Nephron (organoid): ENCODE results near the gene TOLLIP.

Experiments
- H3K27ac Mint-ChIP-seq, 3 experiments: 2 replicates each; pipeline ENCODE4 v1.8.0; 2020; ENCODE audit warnings: mixed read lengths in 3 of 3, mild to moderate bottlenecking in 2 of 3, moderate library complexity in 1 of 3
- H3K27me3 Mint-ChIP-seq: 2 replicates; pipeline ENCODE4 v1.8.0; 2021; ENCODE audit warnings: low read depth, mild to moderate bottlenecking, moderate library complexity, mixed read lengths
- H3K36me3 Mint-ChIP-seq: 2 replicates; pipeline ENCODE4 v1.8.0; 2020; ENCODE audit warnings: low read depth, mixed read lengths
- H3K4me1 Mint-ChIP-seq: 2 replicates; pipeline ENCODE4 v1.8.0; 2020; ENCODE audit warnings: mixed read lengths
- H3K4me3 Mint-ChIP-seq, 3 experiments: 2 replicates each; pipeline ENCODE4 v1.8.0; 2020; ENCODE audit warnings: mild to moderate bottlenecking in 3 of 3, mixed read lengths in 3 of 3, moderate library complexity in 2 of 3
- H3K9me3 Mint-ChIP-seq: 2 replicates; pipeline ENCODE4 v1.8.0; 2020; ENCODE audit warnings: mixed read lengths
- CTCF ChIP-seq, 3 experiments: fragments of 200-600 bp; sonication (generic); IDR thresholded peaks; one replicate each; pipeline ENCODE4 v1.5.0; 2021; ENCODE audit warnings: antibody characterized with exemption in 3 of 3; ENCODE audit not compliant: unreplicated experiment in 3 of 3

The TOLLIP gene

GRCh38 chr11:1224491-1225385 lies 84.7 kb downstream of the TOLLIP start:
- H3K4me1 Mint-ChIP-seq = no peaks in the 10 kb centered on the region

More at GRCh38 chr11:1224491-1225385, 84.7 kb downstream of the TOLLIP start:
- no peak overlapping the region for H3K4me3 Mint-ChIP-seq
- H3K9me3 Mint-ChIP-seq = no peaks in the 10 kb centered on the region
- TF ChIP-seq CTCF (IDR thresholded peaks at IDR 0.05; ENCODE audit: unreplicated experiment in 3 of 3) = no peak
- H3K27ac Mint-ChIP-seq = no peak overlapping the region
- H3K27me3 Mint-ChIP-seq = peaks cover 4% of the 10 kb centered on the region
- H3K36me3 Mint-ChIP-seq = no peaks in the 10 kb centered on the region
